Breast epithelium (tissue), 4 donors: ENCODE results near the gene PHC2. TPM values are rescaled to one million over a fixed set of nuclear protein-coding genes. Genes with fewer than 3 reads are reported as not detected.

Experiments
- DNase-seq, 2 donors: peaks; one replicate each; pipeline ENCODE4 v3.0.0-alpha.2; 2019; ENCODE audit warnings: low spot score in 2 of 2
- H3K27ac ChIP-seq, 2 donors: fragments of 200-600 bp; sonication (generic) in 1 of 2; one replicate each; pipeline ENCODE4 v1.5.1; 2016 to 2019; ENCODE audit warnings: mild to moderate bottlenecking in 1 of 2
- H3K27me3 ChIP-seq, 2 donors: fragments of 200-600 bp; sonication (generic) in 1 of 2; one replicate each; pipeline versions ENCODE4 v1.5.1 to v1.6.0; 2017 to 2019; ENCODE audit warnings: control low read depth in 1 of 2, mild to moderate bottlenecking in 1 of 2
- H3K36me3 ChIP-seq: fragments of 200-600 bp; one replicate; pipeline ENCODE4 v1.5.1; 2019
- H3K4me1 ChIP-seq, 2 donors: fragments of 200-600 bp; sonication (generic); one replicate each; pipeline ENCODE4 v1.5.1; 2016 to 2019; ENCODE audit warnings: control low read depth in 1 of 2
- H3K4me3 ChIP-seq, 3 donors: fragments of 200-600 bp; sonication (generic); 1 replicate in 2 of 3; 2 replicates in 1 of 3; pipeline ENCODE4 v1.5.1; 2016 to 2019; ENCODE audit warnings: mild to moderate bottlenecking in 3 of 3, moderate library complexity in 2 of 3
- H3K9me3 ChIP-seq, 2 donors: fragments of 200-600 bp; sonication (generic) in 1 of 2; one replicate each; pipeline ENCODE4 v1.5.1; 2016 to 2019; ENCODE audit warnings: control low read depth in 1 of 2
- CTCF ChIP-seq, 3 donors: fragments of 450-650 bp; IDR thresholded peaks; one replicate each; pipeline ENCODE4 v1.5.1; 2016 to 2017; ENCODE audit warnings: antibody characterized with exemption in 3 of 3, mild to moderate bottlenecking in 3 of 3, moderate library complexity in 3 of 3
- POLR2A ChIP-seq: fragments of 450-650 bp; IDR thresholded peaks from one replicate; pipeline ENCODE4 v1.6.1; 2016; ENCODE audit warnings: antibody characterized with exemption, mild to moderate bottlenecking, moderate library complexity
- POLR2AphosphoS5 ChIP-seq, 3 donors: sonication (generic); formaldehyde crosslinking; IDR thresholded peaks; one replicate each; pipeline ENCODE4 v1.6.1; 2017; ENCODE audit warnings: antibody characterized with exemption in 3 of 3
- intact Hi-C: fragments of 100-400 bp; cut with DNase I; formaldehyde crosslinking; loops from one replicate; pipeline ENCODE4 v1.15.1; 2023; ENCODE audit warnings: low total_unique reads
- total RNA-seq, 3 donors: library from RNA; depleted of rRNA; stranded (reverse); fragments of >200 nt; gene quantifications; one replicate each; pipeline ENCODE4 v1.1.0, GENCODE V29; 2016

Gene PHC2
- total RNA-seq, 3 donors from 2014 or later = 103 to 214 (median 134) TPM

DNA sequence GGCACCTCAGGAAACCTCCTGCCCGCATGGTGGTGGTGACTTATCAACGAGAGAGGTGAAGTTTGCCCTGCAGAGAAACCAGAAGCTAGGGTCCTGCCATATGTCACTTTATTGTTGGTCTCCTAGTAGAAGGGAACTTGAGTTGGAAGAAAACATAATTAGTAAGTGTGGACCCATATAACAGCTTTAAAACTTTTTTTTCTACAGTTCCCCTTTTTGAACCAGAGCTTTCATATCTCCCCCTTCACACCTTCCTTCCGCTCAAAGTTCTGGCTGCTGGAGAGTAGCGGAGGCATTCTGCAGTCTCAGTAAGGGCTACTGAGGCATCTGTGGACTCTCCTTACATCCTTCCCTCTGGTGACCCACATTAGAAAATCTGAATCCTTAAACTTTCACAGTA is 48.9 kb downstream of the PHC2 start:
- no peaks in the 10 kb centered on the region for H3K9me3 ChIP-seq
- DNase-seq = no peak
- H3K27ac ChIP-seq = peak overlapping the region in 1 of 2 donors; percentile 54
- no peaks in the 10 kb centered on the region for H3K36me3 ChIP-seq
- no peak overlapping the region for H3K4me3 ChIP-seq
- TF ChIP-seq CTCF (IDR thresholded peaks at IDR 0.05) (no peak), POLR2A (no peak), POLR2AphosphoS5 (IDR thresholded peaks at IDR 0.05) (no peak)
- no peaks in the 10 kb centered on the region for H3K27me3 ChIP-seq
- intact Hi-C loops = no loop called here
- peaks cover 0 to 3% of the 10 kb centered on the region in 2 donors for H3K4me1 ChIP-seq

GRCh38 chr1:33380811-33381210 is 50.1 kb downstream of the PHC2 start:
- H3K36me3 ChIP-seq = no peaks in the 10 kb centered on the region
- DNase-seq = no peak
- peak overlapping the region in 1 of 2 donors; percentile 35 for H3K27ac ChIP-seq

DNA sequence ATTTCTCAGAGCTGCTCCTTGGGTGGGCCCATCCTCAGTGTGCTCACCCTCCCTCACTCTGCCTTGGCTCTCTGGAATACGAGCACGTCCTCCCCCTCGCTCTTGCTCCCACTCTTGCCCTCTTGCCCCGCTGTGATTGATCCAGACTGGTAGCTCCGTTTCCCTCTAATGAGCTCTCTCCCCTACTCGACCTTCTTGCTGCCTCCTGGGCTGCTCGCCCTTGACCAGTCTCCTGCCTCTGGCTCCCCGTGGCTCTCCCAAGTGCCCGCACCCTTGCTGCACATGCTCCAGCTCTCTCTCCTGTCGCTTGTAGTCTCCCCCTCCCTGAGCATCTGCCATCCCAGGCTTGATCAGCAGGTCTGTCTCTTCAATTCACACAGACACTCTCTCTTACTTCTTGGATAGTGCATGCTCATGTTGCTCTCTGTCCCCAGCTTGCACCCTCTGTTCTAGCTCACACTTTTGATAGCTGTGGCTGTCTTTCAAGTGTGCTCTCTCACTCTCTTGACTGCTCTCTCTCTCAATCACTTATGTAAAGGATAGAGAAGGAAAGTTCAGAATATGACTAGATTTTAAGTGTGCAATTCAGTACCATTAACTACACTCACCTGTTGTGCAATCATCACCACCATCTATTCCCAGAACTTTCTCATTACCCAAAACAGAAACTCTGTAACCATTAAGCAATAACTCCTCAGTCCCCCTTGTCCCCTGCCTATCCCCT is 51.1 kb downstream of the PHC2 start:
- Histone ChIP-seq H3K4me3 (no peak overlapping the region), H3K27me3 (no peaks in the 10 kb centered on the region), H3K27ac (peak overlapping the region in 1 of 2 donors; percentile 35), H3K36me3 (no peaks in the 10 kb centered on the region), H3K9me3 (no peaks in the 10 kb centered on the region), H3K4me1 (peaks cover 0 to 3% of the 10 kb centered on the region in 2 donors)
- intact Hi-C loops = loop anchor here (5.0 kb wide), 1 partner anchor 872 kb away; no protein-coding TSS in a partner anchor
- DNase-seq = no peak
- TF ChIP-seq POLR2A (no peak), CTCF (IDR thresholded peaks at IDR 0.05) (no peak), POLR2AphosphoS5 (IDR thresholded peaks at IDR 0.05) (no peak)

More at GRCh38 chr1:33380811-33381210, 50.1 kb downstream of the PHC2 start:
- Histone ChIP-seq H3K27me3 (no peaks in the 10 kb centered on the region), H3K9me3 (no peaks in the 10 kb centered on the region), H3K4me3 (no peak overlapping the region), H3K4me1 (peaks cover 0 to 3% of the 10 kb centered on the region in 2 donors)
- intact Hi-C loops = no loop called here
- TF ChIP-seq POLR2A = no peak
- TF ChIP-seq POLR2AphosphoS5 (IDR thresholded peaks at IDR 0.05) = no peak
- TF ChIP-seq CTCF (IDR thresholded peaks at IDR 0.05) = no peak

GRCh38 chr1:33378976-33379375 is 51.9 kb downstream of the PHC2 start:
- TF ChIP-seq CTCF (IDR thresholded peaks at IDR 0.05) = no peak
- TF ChIP-seq POLR2A = no peak
- no peak for TF ChIP-seq POLR2AphosphoS5 (IDR thresholded peaks at IDR 0.05)
- H3K27ac ChIP-seq = no peak overlapping the region
- H3K36me3 ChIP-seq = no peaks in the 10 kb centered on the region
- H3K4me3 ChIP-seq = no peak overlapping the region
- H3K4me1 ChIP-seq = peaks cover 0 to 1% of the 10 kb centered on the region in 2 donors
- no peak for DNase-seq
- no peaks in the 10 kb centered on the region for H3K9me3 ChIP-seq
- intact Hi-C loops = loop anchor here (5.0 kb wide), 1 partner anchor 872 kb away; no protein-coding TSS in a partner anchor
- no peaks in the 10 kb centered on the region for H3K27me3 ChIP-seq

GRCh38 chr1:33378524-33378923 is 52.4 kb downstream of the PHC2 start:
- no peak overlapping the region for H3K27ac ChIP-seq
- H3K4me1 ChIP-seq = no peaks in the 10 kb centered on the region
- TF ChIP-seq POLR2AphosphoS5 (IDR thresholded peaks at IDR 0.05) = no peak
- no peak for TF ChIP-seq POLR2A
- TF ChIP-seq CTCF (IDR thresholded peaks at IDR 0.05) = no peak
- no peaks in the 10 kb centered on the region for H3K36me3 ChIP-seq
- H3K27me3 ChIP-seq = no peaks in the 10 kb centered on the region
- no peak overlapping the region for H3K4me3 ChIP-seq
- intact Hi-C loops = loop anchor here (5.0 kb wide), 1 partner anchor 871 kb away; no protein-coding TSS in a partner anchor
- DNase-seq = no peak
- no peaks in the 10 kb centered on the region for H3K9me3 ChIP-seq
